ENCODE results near the gene ZNF768.
"Not testable (repeated sequence)": the region's sequence is repeated elsewhere in the genome, so short reads cannot be mapped to it uniquely, and the experiment has no call there.

ZNF768 gene

GRCh38 chr16:30533748-30534367, 7.5 kb upstream of the ZNF768 start:
- H3K4me3 ChIP-seq (ENCODE audit: low read depth, low read length), result peak overlapping the region; percentile 70

DNA sequence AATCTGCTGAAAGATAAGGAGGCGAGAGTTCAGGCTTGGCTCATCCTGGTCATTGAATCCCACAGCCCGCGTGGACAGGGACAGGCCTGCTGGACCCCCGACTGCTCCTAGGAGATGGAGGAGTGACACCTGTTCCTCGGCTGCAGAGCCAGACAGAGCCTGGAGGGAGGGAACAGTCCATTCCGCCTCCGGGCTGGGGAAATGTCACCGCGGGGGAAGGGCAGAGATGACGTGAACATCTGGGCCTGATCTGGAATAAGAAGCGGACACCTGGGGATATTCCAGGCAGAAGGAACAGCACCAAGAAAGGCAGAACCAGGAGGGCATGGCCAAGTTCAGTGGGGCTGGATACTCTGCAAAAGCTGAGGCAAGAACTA, 6.8 kb upstream of the ZNF768 start:
- no peak overlapping the region for H3K4me3 ChIP-seq (ENCODE audit: low read depth, low read length)

- no peak overlapping the region for H3K4me3 ChIP-seq (ENCODE audit: low read depth, low read length)
Observed at GRCh38 chr16:30532285-30533145, 6.1 kb upstream of the ZNF768 start.

DNA sequence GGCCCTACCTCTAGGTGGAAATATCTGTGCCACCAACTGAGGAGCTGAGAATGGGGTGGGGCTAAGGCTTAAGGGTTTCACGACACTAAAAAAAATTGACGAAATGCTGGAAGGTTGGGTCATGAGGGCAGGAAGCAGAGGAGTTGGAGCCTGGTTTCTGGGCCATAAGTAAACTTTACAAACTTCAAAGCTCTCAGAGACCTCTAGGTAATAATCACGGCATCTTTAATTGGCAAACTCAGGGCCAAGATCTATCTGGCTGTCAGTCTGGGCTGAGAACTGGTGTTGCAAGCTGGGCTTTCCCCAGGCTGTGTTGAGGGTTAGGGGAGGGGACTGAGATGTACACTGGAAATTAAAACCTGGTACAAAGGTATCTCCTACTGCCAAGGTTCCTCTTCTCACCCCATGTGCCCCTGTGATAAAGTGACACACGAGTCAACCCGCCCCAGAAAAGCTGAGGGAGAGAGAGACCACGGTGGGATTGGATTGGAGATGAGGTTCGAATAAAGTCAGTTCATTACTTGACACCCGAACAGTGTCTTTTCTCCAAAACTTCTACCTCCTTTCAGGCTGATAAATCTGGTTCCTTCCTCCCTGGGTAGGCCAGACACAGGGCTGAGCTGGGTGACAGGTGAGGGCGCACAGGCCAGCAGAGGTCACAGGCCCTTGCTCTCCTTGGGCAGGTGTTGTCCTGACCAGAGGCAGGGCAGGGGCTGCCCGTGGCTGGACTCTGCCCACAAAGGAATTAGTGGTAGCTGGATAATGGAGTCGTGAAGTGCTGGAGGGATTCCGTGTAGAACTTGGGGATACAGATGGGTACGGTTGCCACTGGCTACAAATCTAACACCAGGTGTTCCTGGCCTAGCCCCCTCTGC, 4.0 kb upstream of the ZNF768 start:
- no peak overlapping the region for H3K4me3 ChIP-seq (ENCODE audit: low read depth, low read length)

DNA sequence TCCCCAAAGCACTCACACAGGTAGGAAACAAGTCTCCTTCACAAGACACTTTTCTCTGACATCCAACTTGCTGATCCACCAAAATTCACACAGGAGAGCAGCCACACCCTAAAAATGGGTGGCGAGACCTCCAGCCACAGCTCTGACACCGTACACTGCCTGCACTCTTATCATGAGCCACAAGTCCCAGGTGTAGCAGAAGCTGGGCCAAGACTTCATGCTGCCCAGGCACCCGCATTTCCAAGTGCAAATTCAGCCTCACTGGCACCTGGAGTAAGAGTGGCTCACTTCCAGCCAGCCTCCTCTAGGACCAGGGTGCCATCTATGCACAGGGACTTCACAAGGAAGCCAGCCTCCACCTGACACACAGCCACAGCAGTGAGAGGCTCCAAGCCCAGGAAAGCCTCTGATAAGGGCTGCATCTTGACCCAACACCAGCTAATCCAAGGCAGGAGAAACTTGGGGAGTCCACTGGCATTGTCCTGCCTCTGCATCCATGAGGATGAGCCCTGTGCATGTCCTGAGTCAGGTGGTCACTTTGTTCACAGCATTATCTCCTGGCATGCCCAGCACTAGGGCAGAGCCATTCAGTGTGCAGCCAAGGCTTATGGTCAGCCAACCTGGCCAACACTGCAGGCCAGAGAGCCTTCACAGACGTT, 2.6 kb upstream of the ZNF768 start:
- no peak overlapping the region for H3K4me3 ChIP-seq (ENCODE audit: low read depth, low read length)

DNA sequence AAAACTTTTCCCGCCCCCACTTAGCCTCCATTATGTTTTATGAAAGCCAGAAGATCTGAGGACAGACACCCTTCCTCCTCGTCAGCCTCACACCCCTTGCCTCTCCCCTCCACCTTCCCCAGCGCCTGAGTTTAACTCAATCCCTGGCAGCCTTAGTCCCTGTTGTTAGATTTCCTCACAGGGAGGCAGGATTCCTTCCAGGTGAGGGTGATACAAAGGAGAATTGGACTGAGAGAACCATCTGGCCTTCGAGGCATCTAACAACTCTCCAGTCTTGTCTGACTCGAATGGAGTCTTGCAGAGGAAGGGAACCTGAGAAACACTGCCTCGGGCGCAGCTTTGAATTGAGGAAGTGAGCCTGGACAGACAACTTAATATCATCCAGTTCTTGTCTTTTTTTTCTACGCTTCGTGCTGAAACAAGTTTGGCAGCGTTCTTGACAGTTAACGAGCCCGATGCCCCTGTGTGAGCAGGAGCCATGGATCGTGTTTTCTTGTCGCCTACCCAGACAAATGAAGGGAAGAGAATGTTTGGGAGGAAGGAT, 1.3 kb upstream of the ZNF768 start:
- H3K4me3 ChIP-seq (ENCODE audit: low read depth, low read length), result peak overlapping the region; percentile 18

DNA sequence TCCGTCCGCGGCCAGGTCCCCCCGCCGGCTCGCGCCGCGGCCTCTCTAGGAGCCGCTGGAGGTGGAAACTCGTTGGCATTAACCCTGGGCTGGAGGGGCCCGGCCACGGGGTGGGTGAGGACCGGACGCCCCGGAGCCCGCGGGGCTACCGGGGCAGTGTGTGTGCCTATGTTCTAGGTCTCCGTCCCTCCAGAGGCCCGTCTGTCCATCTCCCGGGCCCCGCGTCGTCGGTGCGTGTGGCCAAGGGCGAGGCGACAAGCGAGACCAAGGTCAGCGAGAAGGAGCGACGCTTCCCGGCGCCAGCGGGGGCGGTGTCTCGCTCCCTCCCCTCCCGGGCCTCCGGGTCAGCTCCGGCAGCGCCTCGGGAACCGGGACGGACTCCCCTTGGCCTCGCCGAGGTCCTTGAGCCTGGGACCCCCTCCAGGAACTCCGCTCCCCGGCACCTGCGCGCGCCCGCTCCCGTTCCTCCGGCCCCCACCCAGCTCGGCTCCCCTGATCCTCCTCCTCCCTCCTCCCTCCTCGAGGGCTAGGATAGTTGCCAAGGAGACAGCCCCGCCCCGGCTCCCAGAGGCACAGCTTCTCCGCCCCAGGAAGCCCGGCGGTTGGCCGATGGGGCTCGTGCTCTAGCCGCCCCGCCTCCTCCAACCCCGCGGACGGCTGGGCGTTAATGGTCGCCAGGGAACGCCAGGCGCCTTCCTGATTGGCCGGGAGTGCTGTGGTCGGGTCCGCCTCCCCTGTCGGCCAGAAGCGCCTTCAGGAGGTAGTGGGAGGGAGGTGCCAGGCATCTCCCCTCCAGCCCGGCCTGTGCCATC, 663 bp upstream of the ZNF768 start:
- peak overlapping the region; percentile 88 for H3K4me3 ChIP-seq (ENCODE audit: low read depth, low read length)

DNA sequence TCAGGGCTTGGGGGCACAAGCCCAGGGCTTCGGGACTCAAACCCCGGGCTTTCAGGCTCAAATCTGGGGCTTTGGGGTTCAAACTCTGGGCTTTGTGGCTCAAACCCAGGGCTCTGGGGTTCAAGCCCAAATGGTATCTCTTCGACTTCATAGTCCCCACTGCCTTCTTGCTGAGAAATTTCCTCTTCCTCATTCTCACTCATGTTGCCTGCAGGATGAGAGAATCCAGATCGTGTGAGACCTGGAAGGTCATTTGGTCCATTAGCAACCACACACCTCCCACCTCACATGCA, 576 bp downstream of the ZNF768 start:
- peak overlapping the region; percentile 49 for H3K4me3 ChIP-seq (ENCODE audit: low read depth, low read length)

GRCh38 chr16:30524575-30525568, 1.5 kb downstream of the ZNF768 start:
- H3K4me3 ChIP-seq (ENCODE audit: low read depth, low read length), result no peak overlapping the region

GRCh38 chr16:30523768-30524574, 2.4 kb downstream of the ZNF768 start:
- no peak overlapping the region for H3K4me3 ChIP-seq (ENCODE audit: low read depth, low read length)

DNA sequence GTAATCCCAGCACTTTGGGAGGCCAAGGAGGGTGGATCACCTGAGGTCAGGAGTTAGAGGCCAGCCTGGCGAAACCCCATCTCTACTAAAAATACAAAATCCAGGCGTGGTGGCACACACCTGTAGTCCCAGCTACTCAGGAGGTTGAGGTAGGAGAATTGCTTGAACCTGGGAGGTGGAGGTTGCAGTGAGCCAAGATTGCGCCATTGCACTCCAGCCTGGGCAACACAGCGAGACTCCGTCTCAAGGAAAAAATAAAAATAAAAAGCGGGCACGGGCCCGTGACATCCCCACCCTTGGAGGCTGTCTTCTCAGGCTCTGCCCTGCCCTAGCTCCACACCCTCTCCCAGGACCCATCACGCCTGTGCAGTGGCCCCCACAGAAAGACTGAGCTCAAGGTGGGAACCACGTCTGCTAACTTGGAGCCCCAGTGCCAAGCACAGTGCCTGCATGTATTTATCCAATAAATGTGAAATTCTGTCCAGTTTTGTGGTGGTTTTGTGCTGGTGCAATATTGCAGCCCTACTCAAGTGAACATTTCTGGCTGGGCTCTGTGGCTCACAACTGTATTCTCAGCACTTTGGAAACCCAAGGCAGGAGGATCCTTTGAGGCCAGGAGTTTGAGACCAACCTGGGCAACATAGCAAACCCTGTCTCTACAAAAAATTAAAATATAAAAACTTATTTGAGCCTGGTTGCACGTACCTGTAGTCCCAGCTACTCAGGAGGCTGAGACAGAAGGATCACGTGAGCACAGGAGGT, 3.5 kb downstream of the ZNF768 start:
- not testable (repeated sequence) for H3K4me3 ChIP-seq (ENCODE audit: low read depth, low read length)

DNA sequence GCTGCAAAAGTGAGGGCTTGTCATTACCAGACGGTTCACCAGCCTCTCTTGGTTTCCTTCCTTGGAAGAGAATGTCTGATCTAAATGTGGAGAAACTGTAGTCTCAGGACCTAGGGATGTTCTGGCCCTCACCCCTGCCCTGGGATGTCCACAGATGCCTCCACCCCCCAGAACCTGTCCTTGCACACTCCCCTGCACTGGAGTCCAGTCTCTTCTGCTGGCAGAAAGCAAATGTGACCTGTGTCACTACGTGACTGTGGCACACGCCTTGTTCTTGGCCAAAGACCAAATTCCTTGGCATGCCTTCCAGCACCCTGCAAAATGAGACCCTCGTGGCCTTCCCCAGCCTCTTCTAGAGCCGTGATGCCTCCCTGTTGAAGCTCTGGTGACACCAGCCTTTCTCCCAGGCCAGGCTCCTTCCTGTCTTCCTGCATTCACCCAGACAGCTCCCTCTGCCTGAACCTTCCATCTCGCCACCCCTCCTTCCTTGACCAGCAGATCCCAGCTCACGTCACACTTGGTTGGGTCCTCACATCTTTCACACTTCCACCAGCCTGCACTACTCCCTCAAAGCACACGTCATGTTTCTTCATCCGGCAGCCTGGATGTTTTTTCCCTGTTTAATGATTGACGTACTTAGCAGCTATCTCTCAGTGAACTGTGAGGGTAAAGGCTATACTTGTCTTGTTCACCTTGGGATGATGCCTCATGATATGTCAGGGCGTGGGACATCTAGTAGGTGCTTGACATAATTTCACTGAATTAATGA, 4.3 kb downstream of the ZNF768 start:
- no peak overlapping the region for H3K4me3 ChIP-seq (ENCODE audit: low read depth, low read length)

GRCh38 chr16:30521476-30521872, 4.9 kb downstream of the ZNF768 start:
- H3K4me3 ChIP-seq (ENCODE audit: low read depth, low read length), result no peak overlapping the region

- no peak overlapping the region for H3K4me3 ChIP-seq (ENCODE audit: low read depth, low read length)
Observed at GRCh38 chr16:30519120-30520049, 7.0 kb downstream of the ZNF768 start.

DNA sequence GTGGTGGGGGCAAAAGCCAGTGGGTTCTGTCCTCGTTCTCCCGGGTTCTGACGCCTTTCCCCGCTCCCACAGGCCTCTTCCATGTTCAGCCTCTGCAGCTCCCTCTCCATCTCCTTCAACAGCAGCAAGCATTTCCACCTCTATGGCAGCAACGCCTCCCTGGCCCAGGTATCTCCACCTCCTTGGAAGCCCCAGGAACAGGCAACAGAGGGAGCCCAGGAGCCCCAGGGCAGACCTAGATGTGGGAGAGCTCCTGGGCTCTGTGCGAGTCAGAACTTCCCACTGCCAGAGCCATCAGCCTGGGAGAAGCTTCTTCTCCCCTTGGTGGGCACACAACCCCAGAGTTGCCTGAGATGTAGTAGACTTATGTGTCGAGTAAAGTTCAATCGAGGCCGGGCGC, 7.8 kb downstream of the ZNF768 start:
- H3K4me3 ChIP-seq (ENCODE audit: low read depth, low read length), result no peak overlapping the region

DNA sequence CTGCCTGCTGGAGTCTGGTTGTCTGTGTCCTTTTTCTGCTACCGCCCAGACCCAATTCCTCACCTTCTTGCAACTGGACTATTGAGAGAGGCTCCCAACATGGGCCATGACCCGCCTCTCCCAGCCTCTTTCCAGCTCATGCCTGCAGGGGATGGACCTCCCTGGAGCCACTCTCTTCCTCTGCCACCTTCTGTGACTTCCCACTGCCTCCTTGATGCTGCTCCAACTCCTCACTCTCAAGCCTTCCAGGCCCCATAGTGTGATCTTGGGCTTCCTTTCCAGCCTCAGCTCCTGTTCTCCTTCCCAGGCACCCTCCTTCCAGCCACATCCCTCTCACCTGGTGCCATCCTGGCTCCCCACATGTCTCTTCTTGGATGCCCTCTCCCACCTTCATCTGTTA, 11.1 kb downstream of the ZNF768 start:
- no peak overlapping the region for H3K4me3 ChIP-seq (ENCODE audit: low read depth, low read length)
